Vagina (tissue), 2 donors: Measurements from ENCODE around the gene MTA3.

Source experiments
- CTCF ChIP-seq, 3 experiments: fragments of 450-650 bp in 2 of 3; fragments of 200-600 bp in 1 of 3; sonication (generic) in 1 of 3; IDR thresholded peaks; one replicate each; pipeline ENCODE4 v1.5.1; 2017 to 2019; ENCODE audit warnings: antibody characterized with exemption in 3 of 3, mild to moderate bottlenecking in 2 of 3, moderate library complexity in 2 of 3
- POLR2A ChIP-seq, 2 donors: fragments of 450-650 bp; IDR thresholded peaks; one replicate each; pipeline ENCODE4 v1.6.1; 2017; ENCODE audit warnings: antibody characterized with exemption in 2 of 2, mild to moderate bottlenecking in 2 of 2, moderate library complexity in 2 of 2
- POLR2AphosphoS5 ChIP-seq, 2 donors: sonication (generic); formaldehyde crosslinking; IDR thresholded peaks; one replicate each; pipeline ENCODE4 v1.9.0; 2017; ENCODE audit warnings: antibody characterized with exemption in 2 of 2, mild to moderate bottlenecking in 2 of 2, low read depth in 1 of 2; ENCODE audit not compliant: insufficient read depth in 1 of 2

- TF ChIP-seq CTCF (IDR thresholded peaks at IDR 0.05) (no peak), POLR2A (IDR thresholded peaks at IDR 0.05) (no peak), POLR2AphosphoS5 (IDR thresholded peaks at IDR 0.05; ENCODE audit: insufficient read depth in 1 of 2, low read depth in 1 of 2) (no peak)
These were observed 228.8 kb downstream of the MTA3 start for GRCh38 chr2:42797281-42797680.
